ENCODE data around the gene TTC14. TPM values are rescaled to one million over a fixed set of nuclear protein-coding genes. Genes with fewer than 3 reads are reported as not detected.
A peak's percentile ranks its signal among the peaks of the same experiment; 100 is the strongest.

Gene TTC14
- polyA plus RNA-seq, 2 of the 4 experiments (the other 2 are of a cell fraction): 16.4 to 43.7 TPM

GRCh38 chr3:180601688-180602666, at the start of gene TTC14 (continued):
- TF ChIP-seq HDAC2 (IDR thresholded peaks at IDR 0.05) (no peak), FOXS1 (CRISPR knock-in tag; IDR thresholded peaks at IDR 0.05) (no peak), RAD21 (conservative IDR thresholded peaks at IDR 0.05 in 1 of 2, IDR thresholded peaks at IDR 0.05 in 1 of 2) (no peak), KDM5A (IDR thresholded peaks at IDR 0.05) (0 out of 2 replicates have a peak, but pooled peaks have one; percentile 29), ESRRA (IDR thresholded peaks at IDR 0.05; ENCODE audit: borderline replicate concordance, low read length) (no peak), CEBPB (IDR thresholded peaks at IDR 0.05) (peak in 1 of 2 experiments; percentile 68; a peak in 2 of 4 replicates), CHD4 (IDR thresholded peaks at IDR 0.05; ENCODE audit: borderline replicate concordance) (no peak), PHF8 (IDR thresholded peaks at IDR 0.05; ENCODE audit: borderline replicate concordance, low read depth) (peak; percentile 93), FOSL2 (IDR thresholded peaks at IDR 0.05) (no peak), FOSL2 (CRISPR knock-in tag; IDR thresholded peaks at IDR 0.05) (no peak), MAFK (IDR thresholded peaks at IDR 0.05; ENCODE audit: partially characterized antibody) (no peak), NR3C1 (IDR thresholded peaks at IDR 0.05) (no peak), ZNF302 (CRISPR knock-in tag; IDR thresholded peaks at IDR 0.05) (no peak), FOSB (CRISPR knock-in tag; IDR thresholded peaks at IDR 0.05) (no peak), EHMT2 (IDR thresholded peaks at IDR 0.05; ENCODE audit: low read depth) (peak; percentile 83), MYC (IDR thresholded peaks at IDR 0.05; ENCODE audit: borderline replicate concordance, low read length) (no peak), TFCP2L1 (CRISPR knock-in tag; IDR thresholded peaks at IDR 0.05) (no peak), POLR2AphosphoS2 (conservative IDR thresholded peaks at IDR 0.05; ENCODE audit: low read length) (no peak), ATOH8 (CRISPR knock-in tag; IDR thresholded peaks at IDR 0.05; ENCODE audit: low read depth) (no peak), GATA3 (IDR thresholded peaks at IDR 0.05; ENCODE audit: borderline replicate concordance) (peak; percentile 45), RCOR1 (IDR thresholded peaks at IDR 0.05; ENCODE audit: low read depth, low read length) (no peak)
- TF ChIP-seq, protein P1, sequence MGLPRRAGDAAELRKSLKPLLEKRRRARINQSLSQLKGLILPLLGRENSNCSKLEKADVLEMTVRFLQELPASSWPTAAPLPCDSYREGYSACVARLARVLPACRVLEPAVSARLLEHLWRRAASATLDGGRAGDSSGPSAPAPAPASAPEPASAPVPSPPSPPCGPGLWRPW (IDR thresholded peaks at IDR 0.05): no peak
- TF ChIP-seq, protein P2, sequence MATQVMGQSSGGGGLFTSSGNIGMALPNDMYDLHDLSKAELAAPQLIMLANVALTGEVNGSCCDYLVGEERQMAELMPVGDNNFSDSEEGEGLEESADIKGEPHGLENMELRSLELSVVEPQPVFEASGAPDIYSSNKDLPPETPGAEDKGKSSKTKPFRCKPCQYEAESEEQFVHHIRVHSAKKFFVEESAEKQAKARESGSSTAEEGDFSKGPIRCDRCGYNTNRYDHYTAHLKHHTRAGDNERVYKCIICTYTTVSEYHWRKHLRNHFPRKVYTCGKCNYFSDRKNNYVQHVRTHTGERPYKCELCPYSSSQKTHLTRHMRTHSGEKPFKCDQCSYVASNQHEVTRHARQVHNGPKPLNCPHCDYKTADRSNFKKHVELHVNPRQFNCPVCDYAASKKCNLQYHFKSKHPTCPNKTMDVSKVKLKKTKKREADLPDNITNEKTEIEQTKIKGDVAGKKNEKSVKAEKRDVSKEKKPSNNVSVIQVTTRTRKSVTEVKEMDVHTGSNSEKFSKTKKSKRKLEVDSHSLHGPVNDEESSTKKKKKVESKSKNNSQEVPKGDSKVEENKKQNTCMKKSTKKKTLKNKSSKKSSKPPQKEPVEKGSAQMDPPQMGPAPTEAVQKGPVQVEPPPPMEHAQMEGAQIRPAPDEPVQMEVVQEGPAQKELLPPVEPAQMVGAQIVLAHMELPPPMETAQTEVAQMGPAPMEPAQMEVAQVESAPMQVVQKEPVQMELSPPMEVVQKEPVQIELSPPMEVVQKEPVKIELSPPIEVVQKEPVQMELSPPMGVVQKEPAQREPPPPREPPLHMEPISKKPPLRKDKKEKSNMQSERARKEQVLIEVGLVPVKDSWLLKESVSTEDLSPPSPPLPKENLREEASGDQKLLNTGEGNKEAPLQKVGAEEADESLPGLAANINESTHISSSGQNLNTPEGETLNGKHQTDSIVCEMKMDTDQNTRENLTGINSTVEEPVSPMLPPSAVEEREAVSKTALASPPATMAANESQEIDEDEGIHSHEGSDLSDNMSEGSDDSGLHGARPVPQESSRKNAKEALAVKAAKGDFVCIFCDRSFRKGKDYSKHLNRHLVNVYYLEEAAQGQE (IDR thresholded peaks at IDR 0.05): peak; percentile 75
- TF ChIP-seq, protein P3, sequence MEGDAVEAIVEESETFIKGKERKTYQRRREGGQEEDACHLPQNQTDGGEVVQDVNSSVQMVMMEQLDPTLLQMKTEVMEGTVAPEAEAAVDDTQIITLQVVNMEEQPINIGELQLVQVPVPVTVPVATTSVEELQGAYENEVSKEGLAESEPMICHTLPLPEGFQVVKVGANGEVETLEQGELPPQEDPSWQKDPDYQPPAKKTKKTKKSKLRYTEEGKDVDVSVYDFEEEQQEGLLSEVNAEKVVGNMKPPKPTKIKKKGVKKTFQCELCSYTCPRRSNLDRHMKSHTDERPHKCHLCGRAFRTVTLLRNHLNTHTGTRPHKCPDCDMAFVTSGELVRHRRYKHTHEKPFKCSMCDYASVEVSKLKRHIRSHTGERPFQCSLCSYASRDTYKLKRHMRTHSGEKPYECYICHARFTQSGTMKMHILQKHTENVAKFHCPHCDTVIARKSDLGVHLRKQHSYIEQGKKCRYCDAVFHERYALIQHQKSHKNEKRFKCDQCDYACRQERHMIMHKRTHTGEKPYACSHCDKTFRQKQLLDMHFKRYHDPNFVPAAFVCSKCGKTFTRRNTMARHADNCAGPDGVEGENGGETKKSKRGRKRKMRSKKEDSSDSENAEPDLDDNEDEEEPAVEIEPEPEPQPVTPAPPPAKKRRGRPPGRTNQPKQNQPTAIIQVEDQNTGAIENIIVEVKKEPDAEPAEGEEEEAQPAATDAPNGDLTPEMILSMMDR (IDR thresholded peaks at IDR 0.05): no peak
- TF ChIP-seq, protein P4, sequence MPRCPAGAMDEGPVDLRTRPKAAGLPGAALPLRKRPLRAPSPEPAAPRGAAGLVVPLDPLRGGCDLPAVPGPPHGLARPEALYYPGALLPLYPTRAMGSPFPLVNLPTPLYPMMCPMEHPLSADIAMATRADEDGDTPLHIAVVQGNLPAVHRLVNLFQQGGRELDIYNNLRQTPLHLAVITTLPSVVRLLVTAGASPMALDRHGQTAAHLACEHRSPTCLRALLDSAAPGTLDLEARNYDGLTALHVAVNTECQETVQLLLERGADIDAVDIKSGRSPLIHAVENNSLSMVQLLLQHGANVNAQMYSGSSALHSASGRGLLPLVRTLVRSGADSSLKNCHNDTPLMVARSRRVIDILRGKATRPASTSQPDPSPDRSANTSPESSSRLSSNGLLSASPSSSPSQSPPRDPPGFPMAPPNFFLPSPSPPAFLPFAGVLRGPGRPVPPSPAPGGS (IDR thresholded peaks at IDR 0.05): peak; percentile 38; the same call in 1 of the 3 replicates
